ENCODE results near the gene EFS. TPM values are rescaled to one million over a fixed set of nuclear protein-coding genes. Genes with fewer than 3 reads are reported as not detected.
"Not testable (repeated sequence)": the region's sequence is repeated elsewhere in the genome, so short reads cannot be mapped to it uniquely, and the experiment has no call there.

EFS gene
- total RNA-seq, 2 experiments from 2014 or later, result not detected

- no peak for DNase-seq
- Mint-ChIP-seq H3K27ac (no peak overlapping the region), H3K27me3 (ENCODE audit: low read depth) (no peaks in the 10 kb centered on the region), H3K4me3 (no peak overlapping the region), H3K36me3 (ENCODE audit: low read depth) (no peaks in the 10 kb centered on the region), H3K9me3 (no peaks in the 10 kb centered on the region), H3K4me1 (ENCODE audit: low read depth) (no peaks in the 10 kb centered on the region)
- CTCF ChIA-PET, result interaction anchor here (1.2 kb wide), 2 partner anchors 10 to 146 kb away, joined by 3 to 4 read pairs; no protein-coding TSS in a partner anchor
- intact Hi-C loops (cut with micrococcal nuclease), result no loop called here
These were observed 27.6 kb upstream of the EFS start for GRCh38 chr14:23392613-23393012.

GRCh38 chr14:23389871-23390270 is 24.9 kb upstream of the EFS start:
- H3K9me3 Mint-ChIP-seq; H3K4me1 Mint-ChIP-seq (ENCODE audit: low read depth); H3K4me3 Mint-ChIP-seq; H3K36me3 Mint-ChIP-seq (ENCODE audit: low read depth); intact Hi-C loops (cut with micrococcal nuclease); DNase-seq; H3K27me3 Mint-ChIP-seq (ENCODE audit: low read depth); H3K27ac Mint-ChIP-seq: not testable (repeated sequence)
- CTCF ChIA-PET, result interaction anchor here (1.2 kb wide), 1 partner anchor 9 kb away, joined by 3 read pairs; no protein-coding TSS in a partner anchor

GRCh38 chr14:23389396-23389795 is 24.4 kb upstream of the EFS start:
- Mint-ChIP-seq H3K36me3 (ENCODE audit: low read depth) (no peaks in the 10 kb centered on the region), H3K27me3 (ENCODE audit: low read depth) (no peaks in the 10 kb centered on the region), H3K27ac (no peak overlapping the region), H3K4me1 (ENCODE audit: low read depth) (no peaks in the 10 kb centered on the region), H3K4me3 (no peak overlapping the region), H3K9me3 (no peaks in the 10 kb centered on the region)
- CTCF ChIA-PET, result no interaction called here
- no peak for DNase-seq
- intact Hi-C loops (cut with micrococcal nuclease), result no loop called here

- H3K4me3 Mint-ChIP-seq, result no peak overlapping the region
- no peak for DNase-seq
- H3K27ac Mint-ChIP-seq, result no peak overlapping the region
- no peaks in the 10 kb centered on the region for H3K4me1 Mint-ChIP-seq (ENCODE audit: low read depth)
- H3K27me3 Mint-ChIP-seq (ENCODE audit: low read depth), result no peaks in the 10 kb centered on the region
- CTCF ChIA-PET, result no interaction called here
- H3K36me3 Mint-ChIP-seq (ENCODE audit: low read depth), result no peaks in the 10 kb centered on the region
- H3K9me3 Mint-ChIP-seq, result no peaks in the 10 kb centered on the region
- intact Hi-C loops (cut with micrococcal nuclease), result no loop called here
These were observed 24.0 kb upstream of the EFS start for GRCh38 chr14:23388996-23389395.

GRCh38 chr14:23387916-23388882 is 23.2 kb upstream of the EFS start:
- no peaks in the 10 kb centered on the region for H3K9me3 Mint-ChIP-seq
- H3K4me1 Mint-ChIP-seq (ENCODE audit: low read depth), result no peaks in the 10 kb centered on the region
- intact Hi-C loops (cut with micrococcal nuclease), result no loop called here
- no peaks in the 10 kb centered on the region for H3K36me3 Mint-ChIP-seq (ENCODE audit: low read depth)
- CTCF ChIA-PET, result no interaction called here
- no peaks in the 10 kb centered on the region for H3K27me3 Mint-ChIP-seq (ENCODE audit: low read depth)
- no peak overlapping the region for H3K4me3 Mint-ChIP-seq
- DNase-seq, result no peak
- no peak overlapping the region for H3K27ac Mint-ChIP-seq

- Mint-ChIP-seq H3K4me3 (no peak overlapping the region), H3K9me3 (no peaks in the 10 kb centered on the region), H3K4me1 (ENCODE audit: low read depth) (no peaks in the 10 kb centered on the region), H3K27me3 (ENCODE audit: low read depth) (no peaks in the 10 kb centered on the region), H3K36me3 (ENCODE audit: low read depth) (no peaks in the 10 kb centered on the region), H3K27ac (no peak overlapping the region)
- intact Hi-C loops (cut with micrococcal nuclease), result no loop called here
- DNase-seq, result no peak
- CTCF ChIA-PET, result interaction anchor here (0.6 kb wide), 1 partner anchor 78 kb away, joined by 3 read pairs; no protein-coding TSS in a partner anchor
These were observed 22.0 kb upstream of the EFS start for GRCh38 chr14:23386999-23387398.

- intact Hi-C loops (cut with micrococcal nuclease); H3K27me3 Mint-ChIP-seq (ENCODE audit: low read depth); DNase-seq; H3K4me3 Mint-ChIP-seq; H3K27ac Mint-ChIP-seq; H3K9me3 Mint-ChIP-seq; H3K36me3 Mint-ChIP-seq (ENCODE audit: low read depth); H3K4me1 Mint-ChIP-seq (ENCODE audit: low read depth): not testable (repeated sequence)
- CTCF ChIA-PET, result interaction anchor here (0.6 kb wide), 1 partner anchor 78 kb away, joined by 3 read pairs; no protein-coding TSS in a partner anchor
These were observed 21.3 kb upstream of the EFS start for GRCh38 chr14:23386266-23386657.

GRCh38 chr14:23385642-23386265 is 20.8 kb upstream of the EFS start:
- Mint-ChIP-seq H3K27me3 (ENCODE audit: low read depth) (no peaks in the 10 kb centered on the region), H3K4me1 (ENCODE audit: low read depth) (no peaks in the 10 kb centered on the region), H3K36me3 (ENCODE audit: low read depth) (no peaks in the 10 kb centered on the region), H3K4me3 (no peak overlapping the region), H3K9me3 (no peaks in the 10 kb centered on the region), H3K27ac (no peak overlapping the region)
- CTCF ChIA-PET, result interaction anchor here (0.6 to 0.7 kb wide), 2 partner anchors 59 to 81 kb away, joined by 3 to 7 read pairs; no protein-coding TSS in a partner anchor
- no peak for DNase-seq
- intact Hi-C loops (cut with micrococcal nuclease), result no loop called here

GRCh38 chr14:23385244-23385641 is 20.3 kb upstream of the EFS start:
- intact Hi-C loops (cut with micrococcal nuclease), result no loop called here
- Mint-ChIP-seq H3K4me1 (ENCODE audit: low read depth) (no peaks in the 10 kb centered on the region), H3K27ac (no peak overlapping the region), H3K27me3 (ENCODE audit: low read depth) (no peaks in the 10 kb centered on the region), H3K4me3 (no peak overlapping the region), H3K9me3 (no peaks in the 10 kb centered on the region), H3K36me3 (ENCODE audit: low read depth) (no peaks in the 10 kb centered on the region)
- no peak for DNase-seq
- CTCF ChIA-PET, result interaction anchor here (0.6 to 1.0 kb wide), 3 partner anchors 58 to 157 kb away, joined by 3 to 7 read pairs (median 3); no protein-coding TSS in a partner anchor

- no peaks in the 10 kb centered on the region for H3K36me3 Mint-ChIP-seq (ENCODE audit: low read depth)
- H3K27me3 Mint-ChIP-seq (ENCODE audit: low read depth), result no peaks in the 10 kb centered on the region
- intact Hi-C loops (cut with micrococcal nuclease), result no loop called here
- H3K9me3 Mint-ChIP-seq, result no peaks in the 10 kb centered on the region
- CTCF ChIA-PET, result interaction anchor here (0.6 to 1.0 kb wide), 4 partner anchors 55 to 157 kb away, joined by 3 to 4 read pairs (median 3); no protein-coding TSS in a partner anchor
- no peak overlapping the region for H3K27ac Mint-ChIP-seq
- no peak for DNase-seq
- H3K4me1 Mint-ChIP-seq (ENCODE audit: low read depth), result no peaks in the 10 kb centered on the region
- H3K4me3 Mint-ChIP-seq, result no peak overlapping the region
These were observed 19.6 kb upstream of the EFS start for GRCh38 chr14:23384364-23385080.

DNA sequence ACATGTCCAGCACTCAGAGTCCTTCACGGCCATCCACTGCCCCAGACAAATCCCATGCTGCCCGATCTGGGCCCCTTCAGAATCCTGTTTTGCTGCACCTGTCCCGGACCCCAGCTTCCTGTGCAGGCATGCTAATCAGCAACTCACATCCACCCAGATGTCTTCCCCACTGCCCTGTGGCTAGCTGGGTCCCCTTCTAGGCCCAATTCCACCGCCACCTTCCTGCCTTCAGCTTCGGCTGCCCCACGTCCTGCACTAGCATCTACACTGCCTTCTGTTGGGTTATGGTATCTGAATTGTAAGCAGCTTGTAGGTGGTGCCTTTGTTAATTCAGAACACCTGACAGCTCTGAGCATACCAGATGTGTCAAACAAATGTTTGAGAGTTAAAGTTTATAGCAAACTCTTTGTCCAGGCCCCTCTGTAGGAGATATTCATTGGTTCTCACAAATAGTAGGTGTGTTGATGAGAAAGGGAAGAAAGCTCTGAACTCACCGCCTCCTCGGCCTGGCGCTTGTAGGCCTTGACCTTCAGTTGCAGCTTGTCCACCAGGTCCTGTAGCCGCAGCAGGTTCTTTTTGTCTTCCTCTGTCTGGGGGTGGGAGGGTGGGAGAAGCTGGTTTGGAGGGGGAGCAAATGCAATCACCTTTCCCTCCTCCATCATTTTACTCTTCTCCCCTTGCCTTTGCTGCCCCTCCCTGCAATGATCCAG is 17.9 kb upstream of the EFS start:
- Mint-ChIP-seq H3K27me3 (ENCODE audit: low read depth) (no peaks in the 10 kb centered on the region), H3K4me3 (no peak overlapping the region), H3K36me3 (ENCODE audit: low read depth) (no peaks in the 10 kb centered on the region), H3K9me3 (no peaks in the 10 kb centered on the region), H3K27ac (no peak overlapping the region), H3K4me1 (ENCODE audit: low read depth) (no peaks in the 10 kb centered on the region)
- intact Hi-C loops (cut with micrococcal nuclease), result no loop called here
- no peak for DNase-seq
- CTCF ChIA-PET, result interaction anchor here (0.9 to 1.8 kb wide), 9 partner anchors 10 to 262 kb away, joined by 3 to 12 read pairs (median 4); partner anchors contain the start of gene SLC22A17

Measured in activated naive CD4-positive, alpha-beta T cell treated with anti-CD3 and anti-CD28 coated beads for 36 hours (primary cell).